ENCODE data around the gene LHFPL3. TPM values are rescaled to one million over a fixed set of nuclear protein-coding genes. Genes with fewer than 3 reads are reported as not detected.

The LHFPL3 gene
- total and polyA plus RNA-seq, 2 donors (not counting 3 experiments of a cell fraction or from before 2014, with no cell fraction given) = not detected

DNA sequence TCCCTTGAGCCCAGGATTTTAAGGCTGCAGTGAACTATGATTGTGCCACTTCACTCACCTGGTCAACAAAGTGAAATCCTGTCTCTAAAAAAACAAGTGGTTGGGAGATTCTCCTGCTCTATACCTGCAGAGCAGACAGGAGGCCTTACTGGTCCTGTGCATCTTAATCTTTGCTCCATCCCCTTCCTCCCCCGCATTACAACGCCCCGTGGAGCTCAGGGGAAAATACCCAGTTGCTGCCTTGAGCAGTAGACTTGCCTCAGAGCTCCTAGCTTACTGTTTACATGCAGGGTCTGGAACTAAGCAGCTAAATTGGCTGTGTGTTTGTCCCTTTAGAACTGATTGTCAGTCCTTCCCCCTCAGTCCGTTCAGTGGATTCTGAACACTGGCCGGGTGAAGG, 561.8 kb downstream of the LHFPL3 start:
- Histone ChIP-seq H3K9me3 (replicated peaks; ENCODE audit: control insufficient read depth, insufficient read depth, low read length) (no peaks in the 10 kb centered on the region), H3K36me3 (ENCODE audit: control insufficient read depth in 2 of 2, extremely low read depth in 1 of 2, insufficient read depth in 2 of 2, low read length in 2 of 2) (no peaks in the 10 kb centered on the region), H3K27ac (ENCODE audit: insufficient read depth, low read depth, low read length) (no peak overlapping the region), H3K27me3 (ENCODE audit: control insufficient read depth in 2 of 2, insufficient read depth in 2 of 2, low read length in 2 of 2) (peaks cover 2 to 3% of the 10 kb centered on the region in 2 experiments), H3K9me1 (replicated peaks; ENCODE audit: control insufficient read depth, extremely low read depth, insufficient read depth, low read length) (no peaks in the 10 kb centered on the region), H3K79me2 (ENCODE audit: control insufficient read depth, insufficient read depth, low read length) (no peaks in the 10 kb centered on the region), H3K4me2 (ENCODE audit: insufficient read depth, low read length) (no peak overlapping the region), H4K20me1 (replicated peaks; ENCODE audit: control insufficient read depth, extremely low read depth, insufficient read depth, low read length) (no peaks in the 10 kb centered on the region), H2AFZ (ENCODE audit: low read depth, low read length) (no peak overlapping the region), H3K9ac (replicated peaks; ENCODE audit: extremely low read depth, insufficient read depth, low read length) (no peak overlapping the region), H3K4me1 (ENCODE audit: control insufficient read depth, extremely low read depth, insufficient read depth, low read length) (no peaks in the 10 kb centered on the region), H3K4me3 (replicated peaks in 1 of 3; ENCODE audit: insufficient read depth in 1 of 3, low read depth in 1 of 3, low read length in 3 of 3) (no peak overlapping the region)
- dilution Hi-C loops (cut with MboI; ENCODE audit: extremely low pct_ligation_motif_present, low sequenced_read_pairs) = no loop called here
- ChIA-PET POLR2A (no interaction called here), CTCF (interaction anchor here (1.2 to 1.3 kb wide), 2 partner anchors 12 to 28 kb away, joined by 3 to 7 read pairs; no protein-coding TSS in a partner anchor)
- DNase-seq (ENCODE audit: low read depth, low spot score) = no peak
- intact Hi-C loops (cut with micrococcal nuclease) = no loop called here
- TF ChIP-seq JUN (IDR thresholded peaks at IDR 0.05; ENCODE audit: borderline replicate concordance, insufficient read depth, insufficient read length, low read depth) (no peak), POLR2AphosphoS5 (IDR thresholded peaks at IDR 0.05; ENCODE audit: insufficient read depth, low read depth, low read length) (no peak), MAX (IDR thresholded peaks at IDR 0.05; ENCODE audit: insufficient read depth, insufficient read length) (no peak), POLR2A (IDR thresholded peaks at IDR 0.05; ENCODE audit: low read depth, low read length) (no peak), CTCF (IDR thresholded peaks at IDR 0.05; ENCODE audit: extremely low read depth in 1 of 2, insufficient read depth in 1 of 2, low read depth in 1 of 2, low read length in 2 of 2) (no peak), MYC (IDR thresholded peaks at IDR 0.05; ENCODE audit: low read depth, low read length) (no peak), FOS (IDR thresholded peaks at IDR 0.05; ENCODE audit: borderline replicate concordance, insufficient read depth, low read length) (no peak), GATA2 (IDR thresholded peaks at IDR 0.05; ENCODE audit: insufficient read depth, insufficient read length, low read depth, low read length) (no peak), EZH2 (IDR thresholded peaks at IDR 0.05; ENCODE audit: borderline replicate concordance, low read depth, low read length, severe bottlenecking) (no peak)
- BruUV-seq (replicated peaks) = no TSS peak
- FAIRE-seq = no peak

Data from endothelial cell of umbilical vein (primary cell).